Measurements from ENCODE around the gene BTBD16. TPM values are rescaled to one million over a fixed set of nuclear protein-coding genes. Genes with fewer than 3 reads are reported as not detected.

The BTBD16 gene
- polyA plus RNA-seq, 1 experiment = not detected

DNA sequence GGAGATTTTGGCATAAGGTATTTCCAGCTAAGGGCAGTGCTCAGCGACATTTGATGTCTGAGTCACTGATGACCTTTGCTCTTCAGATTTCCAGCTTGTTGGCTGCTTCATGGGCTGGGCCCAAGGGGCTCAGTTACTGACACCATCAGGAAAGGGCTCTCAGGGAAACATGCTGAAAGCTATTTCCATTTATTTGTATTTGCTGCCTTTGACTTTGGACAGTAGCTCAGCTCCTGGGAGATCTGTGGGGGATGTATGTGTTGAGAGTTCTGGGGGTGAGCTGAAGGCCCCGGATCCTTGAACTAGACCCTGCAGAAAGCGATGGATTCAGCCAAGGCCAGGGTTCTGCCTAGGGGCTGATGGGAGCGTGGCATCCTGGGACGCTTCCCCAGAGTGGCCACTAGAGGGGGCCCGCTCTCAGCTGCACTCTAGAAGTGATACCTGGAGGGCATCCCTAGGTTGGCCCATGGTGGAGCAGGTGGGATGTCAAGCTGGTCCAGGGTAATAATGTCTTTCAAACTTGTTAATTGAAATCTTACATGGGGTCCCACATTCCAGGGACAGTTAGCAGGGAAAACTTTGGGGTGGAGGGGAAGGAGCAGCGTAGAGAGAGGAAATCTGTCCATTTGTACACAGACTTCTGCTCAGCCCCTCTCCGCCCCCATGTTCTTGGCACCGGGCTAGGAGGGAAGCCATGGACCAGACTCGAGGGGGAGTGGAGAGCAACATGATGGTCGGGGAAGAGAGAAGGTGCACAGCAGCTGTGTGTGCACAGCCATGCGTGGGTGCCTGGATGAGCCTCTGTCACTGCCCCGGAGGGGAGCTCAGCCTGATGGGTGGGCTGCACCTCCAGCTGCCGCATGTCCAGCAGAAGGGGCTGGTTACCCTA, 3.0 kb upstream of the BTBD16 start:
- Histone ChIP-seq H3K4me3 (ENCODE audit: low read depth, low read length) (no peak overlapping the region), H3K9me3 (ENCODE audit: control insufficient read depth, insufficient read depth, low read length) (no peaks in the 10 kb centered on the region), H3K27me3 (ENCODE audit: control insufficient read depth, insufficient read depth, low read length) (no peaks in the 10 kb centered on the region), H3K27ac (ENCODE audit: low read depth, low read length) (no peak overlapping the region)
- DNase-seq (ENCODE audit: low read depth, low spot score) = no peak
- ChIA-PET POLR2A (no interaction called here), CTCF (interaction anchor here (0.5 to 3.1 kb wide), 62 partner anchors 9 to 320 kb away, joined by 3 to 41 read pairs (median 4); partner anchors contain the start of gene PLEKHA1)
- TF ChIP-seq CTCF (IDR thresholded peaks at IDR 0.05; ENCODE audit: low read depth, low read length) = peak; percentile 96

DNA sequence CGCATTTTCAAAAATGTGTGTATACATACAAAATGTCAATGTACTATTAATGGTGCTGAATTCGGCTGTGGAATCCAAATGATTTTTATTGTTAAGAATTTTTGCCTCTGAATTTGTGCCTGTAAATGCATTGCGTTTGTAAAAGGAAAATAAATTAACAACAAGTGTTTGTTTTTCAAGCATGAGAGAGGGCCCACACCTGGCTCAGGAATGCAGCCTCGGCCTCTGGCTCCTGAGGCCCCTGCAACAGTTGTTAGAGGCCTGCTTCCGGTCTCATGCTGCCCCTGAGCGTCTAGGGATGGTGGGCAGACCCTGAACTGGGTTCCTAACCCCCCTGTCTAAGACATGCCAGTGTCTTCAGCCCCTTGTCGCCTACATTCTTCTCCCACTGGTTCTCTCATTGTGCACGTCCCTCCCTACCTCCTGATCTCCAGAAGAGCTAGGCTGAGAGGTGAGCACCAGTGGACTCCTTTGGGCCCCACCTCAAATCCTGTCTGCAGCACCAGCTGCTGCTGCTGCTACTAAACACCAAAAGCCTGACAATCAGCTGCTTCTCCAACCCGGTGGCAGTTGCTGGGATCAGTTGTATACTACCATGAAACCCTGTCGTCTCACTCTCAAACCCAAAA, 1.9 kb upstream of the BTBD16 start:
- Histone ChIP-seq H3K4me3 (ENCODE audit: low read depth, low read length) (no peak overlapping the region), H3K27ac (ENCODE audit: low read depth, low read length) (no peak overlapping the region), H3K9me3 (ENCODE audit: control insufficient read depth, insufficient read depth, low read length) (no peaks in the 10 kb centered on the region), H3K27me3 (ENCODE audit: control insufficient read depth, insufficient read depth, low read length) (no peaks in the 10 kb centered on the region)
- POLR2A ChIA-PET = no interaction called here
- no peak for DNase-seq (ENCODE audit: low read depth, low spot score)
- no peak for TF ChIP-seq CTCF (IDR thresholded peaks at IDR 0.05; ENCODE audit: low read depth, low read length)
- CTCF ChIA-PET = interaction anchor here (0.5 to 3.1 kb wide), 21 partner anchors 8 to 296 kb away, joined by 3 to 41 read pairs (median 6); no protein-coding TSS in a partner anchor

- no peaks in the 10 kb centered on the region for H3K9me3 ChIP-seq (ENCODE audit: control insufficient read depth, insufficient read depth, low read length)
- no peaks in the 10 kb centered on the region for H3K27me3 ChIP-seq (ENCODE audit: control insufficient read depth, insufficient read depth, low read length)
- ChIA-PET CTCF (interaction anchor here (0.7 kb wide), 1 partner anchor 15 kb away, joined by 4 read pairs; no protein-coding TSS in a partner anchor), POLR2A (no interaction called here)
- no peak for TF ChIP-seq CTCF (IDR thresholded peaks at IDR 0.05; ENCODE audit: low read depth, low read length)
- no peak for DNase-seq (ENCODE audit: low read depth, low spot score)
- no peak overlapping the region for H3K27ac ChIP-seq (ENCODE audit: low read depth, low read length)
- H3K4me3 ChIP-seq (ENCODE audit: low read depth, low read length) = no peak overlapping the region
These were observed 3.0 kb downstream of the BTBD16 start for GRCh38 chr10:122273966-122274545.

DNA sequence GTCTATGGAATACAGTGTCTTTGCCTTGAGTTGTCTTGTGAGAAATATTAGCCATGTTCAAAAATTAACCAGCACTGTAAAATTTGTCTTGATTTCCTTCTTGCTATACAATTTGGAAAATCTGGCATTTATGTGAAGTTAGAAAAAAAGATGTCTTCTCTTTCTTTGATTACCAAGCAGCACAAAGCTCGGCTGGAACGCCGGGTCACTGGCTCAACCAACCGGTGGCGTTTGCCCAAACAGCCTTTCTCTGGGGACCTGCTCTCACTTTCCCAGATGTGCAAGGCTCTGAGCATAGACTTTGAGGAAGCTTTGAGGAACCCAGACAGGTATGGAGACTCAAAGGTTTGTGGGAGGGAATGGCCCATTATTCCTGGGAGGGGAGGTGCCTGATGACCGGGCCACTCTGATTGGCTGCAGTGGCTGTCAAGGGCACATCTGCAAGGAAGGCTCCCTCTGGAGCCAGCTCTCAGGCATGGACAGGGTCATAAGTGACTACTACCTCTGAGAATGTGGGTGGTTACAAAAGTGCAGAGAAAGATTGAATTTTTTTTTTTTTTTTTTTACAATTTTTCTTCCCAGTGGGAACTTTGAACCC, 5.6 kb downstream of the BTBD16 start:
- no peak overlapping the region for H3K4me3 ChIP-seq (ENCODE audit: low read depth, low read length)
- no peaks in the 10 kb centered on the region for H3K27me3 ChIP-seq (ENCODE audit: control insufficient read depth, insufficient read depth, low read length)
- H3K9me3 ChIP-seq (ENCODE audit: control insufficient read depth, insufficient read depth, low read length) = no peaks in the 10 kb centered on the region
- DNase-seq (ENCODE audit: low read depth, low spot score) = no peak
- ChIA-PET CTCF (interaction anchor here (2.1 kb wide), 1 partner anchor 9 kb away, joined by 24 read pairs; no protein-coding TSS in a partner anchor), POLR2A (no interaction called here)
- H3K27ac ChIP-seq (ENCODE audit: low read depth, low read length) = no peak overlapping the region
- 0 out of 2 replicates have a peak, but pooled peaks have one; percentile 6 for TF ChIP-seq CTCF (IDR thresholded peaks at IDR 0.05; ENCODE audit: low read depth, low read length)

Measured in AG04450 (cell line).